GM12878 (cell line): Measurements from ENCODE around the gene IGFL3. TPM values are rescaled to one million over a fixed set of nuclear protein-coding genes. Genes with fewer than 3 reads are reported as not detected.

ENCODE experiments used
- ATAC-seq: fragments of 200-7000 bp; cut with Tn5 transposase; 3 replicates; pipeline ENCODE4 v1.9.1; 2020; ENCODE audit warnings: mild to moderate bottlenecking, moderate library complexity
- BruUV-seq: library from RNA; stranded (reverse); fragments of 400-500 nt; replicated peaks from 2 replicates; lab custom pipeline; 2021; lab: Mats Ljungman, UMichigan
- CTCF ChIA-PET: fragments of 300-600 bp; sonication (Branson Sonifier 250); formaldehyde crosslinking; extraction: SDS; loops from one replicate; lab custom pipeline; 2021; ENCODE audit warnings: inconsistent platforms; lab: Yijun Ruan, JAX
- POLR2A ChIA-PET: fragments of 350-600 bp; formaldehyde crosslinking; extraction: SDS; loops from one replicate; lab custom pipeline; 2021; ENCODE audit warnings: inconsistent platforms; lab: Charles Lee
- RAD21 ChIA-PET: fragments of 300-600 bp; sonication (Branson Sonifier 250); formaldehyde crosslinking; loops from one replicate; lab custom pipeline; 2023; ENCODE audit warnings: antibody characterized with exemption; ENCODE audit not compliant: unreplicated experiment; lab: Charles Lee
- SMC1A ChIA-PET: fragments of 300-600 bp; sonication (Branson Sonifier 250); formaldehyde crosslinking; loops from one replicate; lab custom pipeline; 2023; ENCODE audit not compliant: unreplicated experiment, uncharacterized antibody; lab: Charles Lee
- DNase-seq: peaks from one replicate; pipeline ENCODE4 v3.0.0-alpha.2; 2011; ENCODE audit warnings: low read depth, low spot score
- FAIRE-seq: peaks from 3 replicates; lab custom pipeline; 2011; peaks lifted over from hg19 to GRCh38; lab: Jason Lieb, UNC
- H2AFZ ChIP-seq: 2 replicates; pipeline ENCODE4 v1.6.0; 2011; ENCODE audit warnings: low read depth, low read length, control low read depth; ENCODE audit not compliant: control insufficient read depth
- H3K27ac ChIP-seq: 2 replicates; pipeline ENCODE4 v1.5.1; 2011; ENCODE audit warnings: control low read depth; ENCODE audit not compliant: control insufficient read depth, insufficient read depth
- H3K27me3 ChIP-seq, 2 experiments: replicated peaks in 1 of 2; 2 replicates each; pipeline versions ENCODE4 v1.6.0 to v1.6.1; 2011; ENCODE audit warnings: low read length in 1 of 2; ENCODE audit not compliant: control insufficient read depth in 2 of 2, insufficient read depth in 2 of 2
- H3K36me3 ChIP-seq, 2 experiments: 2 replicates each; pipeline ENCODE4 v1.5.1; 2011; ENCODE audit warnings: low read length in 1 of 2; ENCODE audit not compliant: control insufficient read depth in 2 of 2, insufficient read depth in 2 of 2
- H3K4me1 ChIP-seq: 2 replicates; pipeline ENCODE4 v1.6.1; 2011; ENCODE audit warnings: mild to moderate bottlenecking, low read length, moderate library complexity, mixed read lengths; ENCODE audit not compliant: control insufficient read depth, insufficient read depth
- H3K4me2 ChIP-seq: 2 replicates; pipeline ENCODE4 v1.6.0; 2011; ENCODE audit warnings: control low read depth; ENCODE audit not compliant: control insufficient read depth, insufficient read depth
- H3K4me3 ChIP-seq: fragments of 200-600 bp; sonication (generic); 2 replicates; pipeline ENCODE4 v1.5.1; 2016
- H3K79me2 ChIP-seq: 2 replicates; pipeline ENCODE4 v1.6.0; 2011; ENCODE audit warnings: low read length; ENCODE audit not compliant: control insufficient read depth, insufficient read depth
- H3K9ac ChIP-seq: 2 replicates; pipeline ENCODE4 v1.8.0; 2011; ENCODE audit warnings: low read length, control low read depth, mixed read lengths; ENCODE audit not compliant: control insufficient read depth, insufficient read depth
- H3K9me3 ChIP-seq: replicated peaks from 3 replicates; pipeline ENCODE4 v1.5.1; 2011; ENCODE audit warnings: mild to moderate bottlenecking, low read length; ENCODE audit not compliant: control insufficient read depth, insufficient read depth
- H4K20me1 ChIP-seq: 2 replicates; pipeline ENCODE4 v1.6.0; 2011; ENCODE audit not compliant: control insufficient read depth, insufficient read depth
- BACH1 ChIP-seq: fragments of 450-650 bp; IDR thresholded peaks from 2 replicates; pipeline ENCODE4 v1.6.1; 2017; ENCODE audit warnings: mild to moderate bottlenecking, borderline replicate concordance
- BCL11A ChIP-seq: IDR thresholded peaks from 2 replicates; pipeline ENCODE4 v1.6.1; 2011; ENCODE audit warnings: low read depth, low read length
- E4F1 ChIP-seq: fragments of 450-650 bp; IDR thresholded peaks from 2 replicates; pipeline ENCODE4 v1.6.1; 2018; ENCODE audit warnings: borderline replicate concordance, mild to moderate bottlenecking; ENCODE audit not compliant: partially characterized antibody
- EZH2 ChIP-seq: IDR thresholded peaks from 2 replicates; pipeline ENCODE4 v1.6.1; 2012; ENCODE audit warnings: low read depth, mild to moderate bottlenecking, control low read depth, inconsistent platforms, low read length, borderline replicate concordance; ENCODE audit not compliant: control insufficient read depth
- IRF4 ChIP-seq: IDR thresholded peaks from 2 replicates; pipeline ENCODE4 v1.6.1; 2011; ENCODE audit warnings: low read depth, low read length
- MYB ChIP-seq: fragments of 150-350 bp; IDR thresholded peaks from 2 replicates; pipeline ENCODE4 v1.6.1; 2014; ENCODE audit warnings: mild to moderate bottlenecking, low read depth, low read length, borderline replicate concordance
- SIX5 ChIP-seq: IDR thresholded peaks from 2 replicates; pipeline ENCODE4 v1.6.1; 2011; ENCODE audit warnings: mild to moderate bottlenecking, low read depth, low read length, moderate library complexity; ENCODE audit not compliant: severe bottlenecking
- TBL1XR1 ChIP-seq: IDR thresholded peaks from 2 replicates; pipeline ENCODE4 v1.6.1; 2012; ENCODE audit warnings: low read depth, low read length, improper control_type of control experiment
- ZNF687 ChIP-seq: fragments of 450-650 bp; IDR thresholded peaks from 2 replicates; pipeline ENCODE4 v1.6.1; 2017; ENCODE audit warnings: mild to moderate bottlenecking, moderate library complexity
- WGBS: methylation state at CpG from one replicate; pipeline ENCODE4 v1.1.6; 2016; ENCODE audit warnings: low lambda C conversion rate; ENCODE audit not compliant: insufficient replicate concordance, insufficient coverage; ENCODE audit errors: missing lambda C conversion rate; 5-methylcytosine and 5-hydroxymethylcytosine counted together
- in situ Hi-C: fragments of 300-500 bp; cut with MboI; formaldehyde crosslinking; loops from 9 replicates; pipeline ENCODE4 v1.14.3; 2018; ENCODE audit warnings: mixed read lengths
- intact Hi-C: fragments of 100-400 bp; cut with micrococcal nuclease; formaldehyde crosslinking; loops from one replicate; pipeline ENCODE4 v1.14.2; 2022; ENCODE audit not compliant: unreplicated experiment
- polyA plus RNA-seq, 11 experiments: library from polyadenylated mRNA; depleted of rRNA in 4 of 11; unstranded in 6 of 11; stranded (reverse) in 5 of 11; fragments of >200 nt; fragmentation: Nextera tagmentation in 4 of 11; fragmentation: Illumina TruSeq in 1 of 11; extraction: Ambion mirVana in 4 of 11; extraction: Trizol in 1 of 11; gene quantifications; 1 replicate in 1 of 11; 2 replicates in 10 of 11; pipeline versions ENCODE4 v1.2.1 to v1.2.3, GENCODE V29; 2011 to 2016; ENCODE audit warnings: inconsistent platforms in 2 of 11, missing spikeins in 2 of 11, low read depth in 1 of 11
- total RNA-seq, 4 experiments: library from RNA; depleted of rRNA in 3 of 4; stranded (reverse); fragments of >200 nt in 3 of 4; fragmentation: Illumina TruSeq in 1 of 4; extraction: Trizol in 1 of 4; gene quantifications; 2 replicates each; pipeline versions ENCODE4 v1.2.1 to v1.2.3, GENCODE V29; 2013 to 2021
- TF ChIP-seq, protein P1 (sequence below): IDR thresholded peaks from 2 replicates; pipeline ENCODE4 v1.6.1; 2012; ENCODE audit warnings: improper control_type of control experiment, low read depth, low read length; ENCODE audit not compliant: insufficient replicate concordance

Gene IGFL3
- total and polyA plus RNA-seq, 10 of the 15 experiments (the other 5 are each of a cell fraction or from before 2014, with no cell fraction given) = not detected

GRCh38 chr19:46111376-46111775, 13.1 kb downstream of the IGFL3 start:
- no peak overlapping the region for H3K4me2 ChIP-seq
- no peaks in the 10 kb centered on the region for H3K36me3 ChIP-seq
- no peaks in the 10 kb centered on the region; a peak in 1 of 4 replicates for H3K27me3 ChIP-seq
- POLR2A ChIA-PET = no interaction called here
- peaks cover 4% of the 10 kb centered on the region; the same call in 1 of the 2 replicates for H3K4me1 ChIP-seq
- H3K27ac ChIP-seq = no peak overlapping the region
- H3K79me2 ChIP-seq = no peaks in the 10 kb centered on the region
- FAIRE-seq (no peak), ATAC-seq (no peak), DNase-seq (no peak)
- in situ Hi-C loops = no loop called here
- BruUV-seq = no TSS peak
- no peak overlapping the region for H3K9ac ChIP-seq
- H3K4me3 ChIP-seq = no peak overlapping the region
- no peaks in the 10 kb centered on the region for H4K20me1 ChIP-seq
- no peak overlapping the region for H2AFZ ChIP-seq
- SMC1A ChIA-PET = interaction anchor here (1.0 kb wide), 1 partner anchor 9 kb away, joined by 3 read pairs; no protein-coding TSS in a partner anchor
- 32% methylated on average over 3 of the region's 3 CpGs for WGBS
- intact Hi-C loops = no loop called here
- CTCF ChIA-PET = interaction anchor here (1.7 kb wide), 1 partner anchor 29 kb away, joined by 5 read pairs; no protein-coding TSS in a partner anchor
- RAD21 ChIA-PET = no interaction called here
- H3K9me3 ChIP-seq = no peaks in the 10 kb centered on the region
- no peak for TF ChIP-seq SIX5
- TF ChIP-seq ZNF687 = no peak
- no peak for TF ChIP-seq EZH2
- no peak for TF ChIP-seq BCL11A
- TF ChIP-seq BACH1 = no peak
- no peak for TF ChIP-seq MYB
- TF ChIP-seq IRF4 = no peak
- TF ChIP-seq, protein P1, sequence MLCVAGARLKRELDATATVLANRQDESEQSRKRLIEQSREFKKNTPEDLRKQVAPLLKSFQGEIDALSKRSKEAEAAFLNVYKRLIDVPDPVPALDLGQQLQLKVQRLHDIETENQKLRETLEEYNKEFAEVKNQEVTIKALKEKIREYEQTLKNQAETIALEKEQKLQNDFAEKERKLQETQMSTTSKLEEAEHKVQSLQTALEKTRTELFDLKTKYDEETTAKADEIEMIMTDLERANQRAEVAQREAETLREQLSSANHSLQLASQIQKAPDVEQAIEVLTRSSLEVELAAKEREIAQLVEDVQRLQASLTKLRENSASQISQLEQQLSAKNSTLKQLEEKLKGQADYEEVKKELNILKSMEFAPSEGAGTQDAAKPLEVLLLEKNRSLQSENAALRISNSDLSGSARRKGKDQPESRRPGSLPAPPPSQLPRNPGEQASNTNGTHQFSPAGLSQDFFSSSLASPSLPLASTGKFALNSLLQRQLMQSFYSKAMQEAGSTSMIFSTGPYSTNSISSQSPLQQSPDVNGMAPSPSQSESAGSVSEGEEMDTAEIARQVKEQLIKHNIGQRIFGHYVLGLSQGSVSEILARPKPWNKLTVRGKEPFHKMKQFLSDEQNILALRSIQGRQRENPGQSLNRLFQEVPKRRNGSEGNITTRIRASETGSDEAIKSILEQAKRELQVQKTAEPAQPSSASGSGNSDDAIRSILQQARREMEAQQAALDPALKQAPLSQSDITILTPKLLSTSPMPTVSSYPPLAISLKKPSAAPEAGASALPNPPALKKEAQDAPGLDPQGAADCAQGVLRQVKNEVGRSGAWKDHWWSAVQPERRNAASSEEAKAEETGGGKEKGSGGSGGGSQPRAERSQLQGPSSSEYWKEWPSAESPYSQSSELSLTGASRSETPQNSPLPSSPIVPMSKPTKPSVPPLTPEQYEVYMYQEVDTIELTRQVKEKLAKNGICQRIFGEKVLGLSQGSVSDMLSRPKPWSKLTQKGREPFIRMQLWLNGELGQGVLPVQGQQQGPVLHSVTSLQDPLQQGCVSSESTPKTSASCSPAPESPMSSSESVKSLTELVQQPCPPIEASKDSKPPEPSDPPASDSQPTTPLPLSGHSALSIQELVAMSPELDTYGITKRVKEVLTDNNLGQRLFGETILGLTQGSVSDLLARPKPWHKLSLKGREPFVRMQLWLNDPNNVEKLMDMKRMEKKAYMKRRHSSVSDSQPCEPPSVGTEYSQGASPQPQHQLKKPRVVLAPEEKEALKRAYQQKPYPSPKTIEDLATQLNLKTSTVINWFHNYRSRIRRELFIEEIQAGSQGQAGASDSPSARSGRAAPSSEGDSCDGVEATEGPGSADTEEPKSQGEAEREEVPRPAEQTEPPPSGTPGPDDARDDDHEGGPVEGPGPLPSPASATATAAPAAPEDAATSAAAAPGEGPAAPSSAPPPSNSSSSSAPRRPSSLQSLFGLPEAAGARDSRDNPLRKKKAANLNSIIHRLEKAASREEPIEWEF = no peak
- no peak for TF ChIP-seq TBL1XR1
- no peak for TF ChIP-seq E4F1
